ENCODE measurements around the gene PLBD2. TPM values are rescaled to one million over a fixed set of nuclear protein-coding genes. Genes with fewer than 3 reads are reported as not detected.
A peak's percentile ranks its signal among the peaks of the same experiment; 100 is the strongest.

The PLBD2 gene
- total and polyA plus RNA-seq, 9 of the 15 experiments (the other 6 are each of a cell fraction or from before 2014, with no cell fraction given): 2.4 to 37.4 (median 6.0) TPM

DNA sequence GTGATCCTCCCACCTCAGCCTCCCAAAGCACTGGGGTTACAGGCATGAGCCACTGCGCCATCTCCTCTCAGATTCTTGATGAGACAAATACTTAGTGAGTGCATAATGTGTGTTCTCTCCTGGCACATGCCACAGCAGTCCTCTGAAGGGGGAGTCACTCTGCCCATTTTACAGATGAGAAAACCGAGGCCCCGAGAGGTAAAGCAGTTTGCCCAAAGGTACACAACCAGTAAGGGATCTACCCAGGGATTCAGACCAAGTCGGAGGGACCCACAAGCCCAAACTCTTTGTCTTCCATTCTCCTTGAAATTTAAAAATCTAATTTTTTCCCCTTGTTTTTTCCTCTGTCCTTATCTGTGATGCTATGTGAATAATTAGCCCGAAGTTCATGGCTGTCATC lies 6.3 kb downstream of the PLBD2 start (continued):
- TF ChIP-seq, protein P1, sequence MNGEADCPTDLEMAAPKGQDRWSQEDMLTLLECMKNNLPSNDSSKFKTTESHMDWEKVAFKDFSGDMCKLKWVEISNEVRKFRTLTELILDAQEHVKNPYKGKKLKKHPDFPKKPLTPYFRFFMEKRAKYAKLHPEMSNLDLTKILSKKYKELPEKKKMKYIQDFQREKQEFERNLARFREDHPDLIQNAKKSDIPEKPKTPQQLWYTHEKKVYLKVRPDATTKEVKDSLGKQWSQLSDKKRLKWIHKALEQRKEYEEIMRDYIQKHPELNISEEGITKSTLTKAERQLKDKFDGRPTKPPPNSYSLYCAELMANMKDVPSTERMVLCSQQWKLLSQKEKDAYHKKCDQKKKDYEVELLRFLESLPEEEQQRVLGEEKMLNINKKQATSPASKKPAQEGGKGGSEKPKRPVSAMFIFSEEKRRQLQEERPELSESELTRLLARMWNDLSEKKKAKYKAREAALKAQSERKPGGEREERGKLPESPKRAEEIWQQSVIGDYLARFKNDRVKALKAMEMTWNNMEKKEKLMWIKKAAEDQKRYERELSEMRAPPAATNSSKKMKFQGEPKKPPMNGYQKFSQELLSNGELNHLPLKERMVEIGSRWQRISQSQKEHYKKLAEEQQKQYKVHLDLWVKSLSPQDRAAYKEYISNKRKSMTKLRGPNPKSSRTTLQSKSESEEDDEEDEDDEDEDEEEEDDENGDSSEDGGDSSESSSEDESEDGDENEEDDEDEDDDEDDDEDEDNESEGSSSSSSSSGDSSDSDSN (IDR thresholded peaks at IDR 0.05; ENCODE audit: borderline replicate concordance in 1 of 2, low read depth in 2 of 2, low read length in 2 of 2): no peak
- TF ChIP-seq ZNF589 (CRISPR knock-in tag; IDR thresholded peaks at IDR 0.05; ENCODE audit: low read depth) (no peak), RCOR1 (IDR thresholded peaks at IDR 0.05; ENCODE audit: borderline replicate concordance in 1 of 2, low read depth in 2 of 2, low read length in 2 of 2) (peak in 1 of 2 experiments; percentile 45; a peak in 1 of 4 replicates), RBM25 (IDR thresholded peaks at IDR 0.05; ENCODE audit: low read depth, low read length, severe bottlenecking) (peak; percentile 93), ZNF77 (CRISPR knock-in tag; IDR thresholded peaks at IDR 0.05) (no peak), KAT2B (IDR thresholded peaks at IDR 0.05; ENCODE audit: low read depth, low read length) (no peak), BCOR (IDR thresholded peaks at IDR 0.05) (peak; percentile 88)

DNA sequence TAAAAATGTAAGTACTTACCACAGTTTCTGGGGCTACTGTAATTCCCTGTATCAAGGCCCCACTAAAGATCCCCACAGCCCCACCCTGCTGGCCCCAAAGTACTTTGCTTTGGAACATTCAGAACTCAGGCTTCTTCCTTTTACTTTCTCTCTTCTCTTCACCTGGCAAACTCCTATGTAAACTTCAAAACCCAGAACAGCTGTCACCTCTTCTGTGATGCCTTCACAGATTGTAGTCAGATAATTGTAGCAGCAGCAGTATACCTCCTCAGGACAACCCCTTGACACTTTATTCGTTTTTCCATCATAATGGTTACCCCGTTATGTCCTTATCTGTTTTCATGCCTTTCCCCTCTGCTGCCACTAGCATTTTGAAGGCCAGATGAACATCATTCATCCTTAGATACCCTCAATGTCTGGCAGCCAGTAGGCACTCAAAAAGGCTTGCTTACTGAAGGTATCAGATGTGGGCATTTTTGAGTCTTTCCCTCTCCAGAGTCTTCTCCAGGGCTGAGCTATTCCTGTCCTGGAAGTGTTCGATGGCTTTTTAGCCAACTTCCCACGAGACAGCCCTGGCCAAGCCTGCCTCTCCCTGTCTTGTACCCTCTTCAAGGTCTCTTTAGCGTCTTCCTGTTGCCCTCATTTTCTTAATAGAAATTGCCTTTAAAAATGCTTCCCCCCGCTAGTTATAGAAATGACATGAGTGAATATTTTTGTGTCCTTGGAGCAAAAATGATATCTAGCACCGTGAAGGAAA lies 7.4 kb downstream of the PLBD2 start:
- no peak overlapping the region for H3K4me2 ChIP-seq (ENCODE audit: insufficient read depth, low read length)
- H3K27me3 ChIP-seq (ENCODE audit: control insufficient read depth in 2 of 2, insufficient read depth in 2 of 2, low read length in 2 of 2): no peaks in the 10 kb centered on the region
- no TSS peak for BruUV-seq (replicated peaks)
- ATAC-seq (no peak), FAIRE-seq (no peak), DNase-seq (ENCODE audit: extremely low read depth in 1 of 4, low spot score in 3 of 4) (no peak)
- POLR2A ChIA-PET: interaction anchor here (0.6 to 1.0 kb wide), 3 partner anchors 27 to 42 kb away, joined by 3 read pairs; no protein-coding TSS in a partner anchor
- H3K27ac ChIP-seq (ENCODE audit: extremely low read depth, low read depth, low read length): no peak overlapping the region
- no peaks in the 10 kb centered on the region for H3K9me1 ChIP-seq (ENCODE audit: control insufficient read depth, insufficient read depth, low read length)
- H4K20me1 ChIP-seq (replicated peaks; ENCODE audit: control insufficient read depth, insufficient read depth, low read length): no peaks in the 10 kb centered on the region
- H3K79me2 ChIP-seq (ENCODE audit: control insufficient read depth, insufficient read depth, low read length): 0 out of 3 replicates have a peak, but pooled peaks cover 2% of the 10 kb centered on the region
- 72% methylated on average over 7 of the region's 7 CpGs for WGBS (ENCODE audit: insufficient coverage, low coverage, missing lambda C conversion rate)
- no peaks in the 10 kb centered on the region for H3K9me3 ChIP-seq (replicated peaks; ENCODE audit: control insufficient read depth, insufficient read depth, low read depth, low read length)
- H3K4me3 ChIP-seq: no peak overlapping the region
- CTCF ChIA-PET (ENCODE audit: low intra/inter-chr PET ratio): no interaction called here
- H2AFZ ChIP-seq (ENCODE audit: low read depth, low read length): no peak overlapping the region
- peaks cover 35% of the 10 kb centered on the region; the same call in 2 of the 3 replicates for H3K36me3 ChIP-seq (ENCODE audit: control insufficient read depth, insufficient read depth, low read length)
- in situ Hi-C loops (cut with MboI): no loop called here
- H3K9ac ChIP-seq (ENCODE audit: insufficient read depth in 1 of 2, low read depth in 2 of 2, low read length in 2 of 2): no peak overlapping the region; a peak in 1 of 4 replicates
- peaks cover 0 to 5% of the 10 kb centered on the region in 2 experiments; a peak in 2 of 5 replicates for H3K4me1 ChIP-seq (replicated peaks in 1 of 2; ENCODE audit: control insufficient read depth in 2 of 2, insufficient read depth in 2 of 2, low read length in 2 of 2)
- intact Hi-C loops (cut with micrococcal nuclease): no loop called here
- TF ChIP-seq TSC22D4 (tag; IDR thresholded peaks at IDR 0.05) (no peak), PHTF2 (CRISPR knock-in tag; IDR thresholded peaks at IDR 0.05) (no peak), NCOR1 (IDR thresholded peaks at IDR 0.05) (no peak), MBD2 (IDR thresholded peaks at IDR 0.05; ENCODE audit: borderline replicate concordance, low read depth) (no peak), MAFK (IDR thresholded peaks at IDR 0.05; ENCODE audit: low read length) (no peak), NFIX (CRISPR knock-in tag; IDR thresholded peaks at IDR 0.05; ENCODE audit: low read depth) (no peak)
- TF ChIP-seq, protein P2, sequence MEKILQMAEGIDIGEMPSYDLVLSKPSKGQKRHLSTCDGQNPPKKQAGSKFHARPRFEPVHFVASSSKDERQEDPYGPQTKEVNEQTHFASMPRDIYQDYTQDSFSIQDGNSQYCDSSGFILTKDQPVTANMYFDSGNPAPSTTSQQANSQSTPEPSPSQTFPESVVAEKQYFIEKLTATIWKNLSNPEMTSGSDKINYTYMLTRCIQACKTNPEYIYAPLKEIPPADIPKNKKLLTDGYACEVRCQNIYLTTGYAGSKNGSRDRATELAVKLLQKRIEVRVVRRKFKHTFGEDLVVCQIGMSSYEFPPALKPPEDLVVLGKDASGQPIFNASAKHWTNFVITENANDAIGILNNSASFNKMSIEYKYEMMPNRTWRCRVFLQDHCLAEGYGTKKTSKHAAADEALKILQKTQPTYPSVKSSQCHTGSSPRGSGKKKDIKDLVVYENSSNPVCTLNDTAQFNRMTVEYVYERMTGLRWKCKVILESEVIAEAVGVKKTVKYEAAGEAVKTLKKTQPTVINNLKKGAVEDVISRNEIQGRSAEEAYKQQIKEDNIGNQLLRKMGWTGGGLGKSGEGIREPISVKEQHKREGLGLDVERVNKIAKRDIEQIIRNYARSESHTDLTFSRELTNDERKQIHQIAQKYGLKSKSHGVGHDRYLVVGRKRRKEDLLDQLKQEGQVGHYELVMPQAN (IDR thresholded peaks at IDR 0.05; ENCODE audit: borderline replicate concordance): no peak
- TF ChIP-seq, protein P3, sequence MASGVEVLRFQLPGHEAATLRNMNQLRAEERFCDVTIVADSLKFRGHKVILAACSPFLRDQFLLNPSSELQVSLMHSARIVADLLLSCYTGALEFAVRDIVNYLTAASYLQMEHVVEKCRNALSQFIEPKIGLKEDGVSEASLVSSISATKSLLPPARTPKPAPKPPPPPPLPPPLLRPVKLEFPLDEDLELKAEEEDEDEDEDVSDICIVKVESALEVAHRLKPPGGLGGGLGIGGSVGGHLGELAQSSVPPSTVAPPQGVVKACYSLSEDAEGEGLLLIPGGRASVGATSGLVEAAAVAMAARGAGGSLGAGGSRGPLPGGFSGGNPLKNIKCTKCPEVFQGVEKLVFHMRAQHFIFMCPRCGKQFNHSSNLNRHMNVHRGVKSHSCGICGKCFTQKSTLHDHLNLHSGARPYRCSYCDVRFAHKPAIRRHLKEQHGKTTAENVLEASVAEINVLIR (CRISPR knock-in tag; IDR thresholded peaks at IDR 0.05): no peak

Measured in K562 (cell line).